DND-41 (cell line): ENCODE measurements around the gene ASPSCR1.

Source experiments
- EZH2 ChIP-seq: IDR thresholded peaks from 3 replicates; pipeline ENCODE4 v1.6.1; 2012; ENCODE audit warnings: borderline replicate concordance, low read depth, mild to moderate bottlenecking, moderate library complexity, low read length, inconsistent platforms; ENCODE audit not compliant: severe bottlenecking
- TF ChIP-seq, protein P1 (sequence below): IDR thresholded peaks from 2 replicates; pipeline ENCODE4 v1.5.1; 2012; ENCODE audit warnings: borderline replicate concordance, low read length, moderate library complexity, mild to moderate bottlenecking; ENCODE audit not compliant: poor library complexity, severe bottlenecking; ENCODE audit errors: extremely low read depth

- TF ChIP-seq, protein P1, sequence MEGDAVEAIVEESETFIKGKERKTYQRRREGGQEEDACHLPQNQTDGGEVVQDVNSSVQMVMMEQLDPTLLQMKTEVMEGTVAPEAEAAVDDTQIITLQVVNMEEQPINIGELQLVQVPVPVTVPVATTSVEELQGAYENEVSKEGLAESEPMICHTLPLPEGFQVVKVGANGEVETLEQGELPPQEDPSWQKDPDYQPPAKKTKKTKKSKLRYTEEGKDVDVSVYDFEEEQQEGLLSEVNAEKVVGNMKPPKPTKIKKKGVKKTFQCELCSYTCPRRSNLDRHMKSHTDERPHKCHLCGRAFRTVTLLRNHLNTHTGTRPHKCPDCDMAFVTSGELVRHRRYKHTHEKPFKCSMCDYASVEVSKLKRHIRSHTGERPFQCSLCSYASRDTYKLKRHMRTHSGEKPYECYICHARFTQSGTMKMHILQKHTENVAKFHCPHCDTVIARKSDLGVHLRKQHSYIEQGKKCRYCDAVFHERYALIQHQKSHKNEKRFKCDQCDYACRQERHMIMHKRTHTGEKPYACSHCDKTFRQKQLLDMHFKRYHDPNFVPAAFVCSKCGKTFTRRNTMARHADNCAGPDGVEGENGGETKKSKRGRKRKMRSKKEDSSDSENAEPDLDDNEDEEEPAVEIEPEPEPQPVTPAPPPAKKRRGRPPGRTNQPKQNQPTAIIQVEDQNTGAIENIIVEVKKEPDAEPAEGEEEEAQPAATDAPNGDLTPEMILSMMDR, result no peak
- no peak for TF ChIP-seq EZH2
These were observed 36.6 kb upstream of the ASPSCR1 start for GRCh38 chr17:81940538-81941483.
